Measurements from ENCODE around the gene DCAF6.

DNA sequence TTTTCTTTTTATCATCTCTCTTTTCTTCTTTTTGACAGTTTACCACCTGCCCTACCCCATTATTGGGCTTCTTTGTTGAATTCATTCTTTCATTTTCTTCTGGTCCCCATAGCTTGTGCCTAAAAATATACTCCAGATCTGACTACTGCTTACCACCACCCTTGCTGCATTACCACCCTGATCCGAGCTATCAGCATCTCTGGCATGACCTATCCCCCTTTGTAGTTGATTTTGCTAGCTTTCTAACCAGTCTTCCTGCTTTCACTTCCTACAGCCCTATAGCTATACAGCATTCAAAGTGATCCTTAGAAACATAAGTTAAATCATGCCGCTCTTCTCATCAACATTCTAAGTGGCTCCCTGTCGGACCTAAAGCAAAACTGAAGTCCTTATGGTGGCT is 59.8 kb downstream of the DCAF6 start:
- TF ChIP-seq, protein P1, sequence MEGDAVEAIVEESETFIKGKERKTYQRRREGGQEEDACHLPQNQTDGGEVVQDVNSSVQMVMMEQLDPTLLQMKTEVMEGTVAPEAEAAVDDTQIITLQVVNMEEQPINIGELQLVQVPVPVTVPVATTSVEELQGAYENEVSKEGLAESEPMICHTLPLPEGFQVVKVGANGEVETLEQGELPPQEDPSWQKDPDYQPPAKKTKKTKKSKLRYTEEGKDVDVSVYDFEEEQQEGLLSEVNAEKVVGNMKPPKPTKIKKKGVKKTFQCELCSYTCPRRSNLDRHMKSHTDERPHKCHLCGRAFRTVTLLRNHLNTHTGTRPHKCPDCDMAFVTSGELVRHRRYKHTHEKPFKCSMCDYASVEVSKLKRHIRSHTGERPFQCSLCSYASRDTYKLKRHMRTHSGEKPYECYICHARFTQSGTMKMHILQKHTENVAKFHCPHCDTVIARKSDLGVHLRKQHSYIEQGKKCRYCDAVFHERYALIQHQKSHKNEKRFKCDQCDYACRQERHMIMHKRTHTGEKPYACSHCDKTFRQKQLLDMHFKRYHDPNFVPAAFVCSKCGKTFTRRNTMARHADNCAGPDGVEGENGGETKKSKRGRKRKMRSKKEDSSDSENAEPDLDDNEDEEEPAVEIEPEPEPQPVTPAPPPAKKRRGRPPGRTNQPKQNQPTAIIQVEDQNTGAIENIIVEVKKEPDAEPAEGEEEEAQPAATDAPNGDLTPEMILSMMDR (IDR thresholded peaks at IDR 0.05): no peak
- no peak for TF ChIP-seq POLR2AphosphoS5 (IDR thresholded peaks at IDR 0.05)

All from prostate gland (tissue), 2 donors.